Neutrophil (primary cell): ENCODE measurements around the gene ABI1.

Source experiments
- H3K27ac ChIP-seq: fragments of 200-600 bp; sonication (generic); 2 replicates; pipeline ENCODE4 v1.5.1; 2016; ENCODE audit warnings: mild to moderate bottlenecking, moderate library complexity
- H3K27me3 ChIP-seq: fragments of 200-600 bp; sonication (generic); 2 replicates; pipeline ENCODE4 v1.6.0; 2016; ENCODE audit warnings: mild to moderate bottlenecking
- H3K36me3 ChIP-seq: fragments of 200-600 bp; sonication (generic); 2 replicates; pipeline ENCODE4 v1.5.1; 2017
- H3K4me1 ChIP-seq, 2 experiments: fragments of 200-600 bp in 1 of 2; sonication (generic) in 1 of 2; 1 replicate in 1 of 2; 2 replicates in 1 of 2; pipeline versions ENCODE4 v1.5.1 to v1.6.1; 2013 to 2016; ENCODE audit warnings: low read depth in 1 of 2, low read length in 1 of 2, mild to moderate bottlenecking in 1 of 2, moderate library complexity in 1 of 2; ENCODE audit not compliant: control insufficient read depth in 1 of 2, insufficient read depth in 1 of 2
- H3K4me3 ChIP-seq, 2 experiments: fragments of 200-600 bp in 1 of 2; sonication (generic) in 1 of 2; 1 replicate in 1 of 2; 2 replicates in 1 of 2; pipeline ENCODE4 v1.5.1; 2013 to 2016; ENCODE audit warnings: low read depth in 1 of 2, low read length in 1 of 2, mild to moderate bottlenecking in 1 of 2, moderate library complexity in 1 of 2
- H3K9me3 ChIP-seq: fragments of 200-600 bp; sonication (generic); 2 replicates; pipeline ENCODE4 v1.5.1; 2016
- TF ChIP-seq, protein P1 (sequence below): fragments of 200-600 bp; sonication (generic); IDR thresholded peaks from 2 replicates; pipeline ENCODE4 v1.5.1; 2016; ENCODE audit warnings: antibody characterized with exemption

Gene ABI1

DNA sequence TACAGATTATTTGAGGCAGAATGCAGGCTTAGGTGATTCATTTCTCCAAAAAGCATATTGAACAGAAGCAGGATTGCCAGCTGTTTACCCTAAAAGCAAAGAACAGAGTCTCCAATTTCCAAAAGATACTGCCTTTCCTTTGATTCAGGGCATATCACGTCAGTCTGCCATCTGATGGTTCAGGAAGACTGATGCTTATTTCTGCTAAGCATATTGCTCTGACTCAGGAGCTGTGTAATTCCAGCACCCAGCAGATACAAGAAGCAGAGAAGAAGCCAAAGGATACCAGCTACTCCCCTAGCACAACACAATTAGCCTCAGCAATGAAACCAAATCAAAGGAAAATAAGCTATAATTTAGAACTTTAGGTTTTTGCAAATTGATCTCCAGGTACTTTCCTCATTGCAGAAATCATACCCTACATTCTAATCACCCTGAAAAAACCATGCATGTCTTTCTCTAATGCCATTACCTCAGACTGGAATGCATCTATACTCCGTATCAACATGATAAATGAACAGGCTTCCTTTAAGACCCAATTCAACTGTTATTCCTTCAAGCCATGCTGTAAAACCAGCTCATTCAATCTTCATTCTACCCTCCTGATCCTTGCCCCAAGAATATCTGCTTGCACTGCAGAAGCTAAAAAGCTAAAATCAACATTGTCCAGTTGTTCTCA is 55.1 kb downstream of the ABI1 start:
- H3K9me3 ChIP-seq: no peaks in the 10 kb centered on the region
- TF ChIP-seq, protein P1, sequence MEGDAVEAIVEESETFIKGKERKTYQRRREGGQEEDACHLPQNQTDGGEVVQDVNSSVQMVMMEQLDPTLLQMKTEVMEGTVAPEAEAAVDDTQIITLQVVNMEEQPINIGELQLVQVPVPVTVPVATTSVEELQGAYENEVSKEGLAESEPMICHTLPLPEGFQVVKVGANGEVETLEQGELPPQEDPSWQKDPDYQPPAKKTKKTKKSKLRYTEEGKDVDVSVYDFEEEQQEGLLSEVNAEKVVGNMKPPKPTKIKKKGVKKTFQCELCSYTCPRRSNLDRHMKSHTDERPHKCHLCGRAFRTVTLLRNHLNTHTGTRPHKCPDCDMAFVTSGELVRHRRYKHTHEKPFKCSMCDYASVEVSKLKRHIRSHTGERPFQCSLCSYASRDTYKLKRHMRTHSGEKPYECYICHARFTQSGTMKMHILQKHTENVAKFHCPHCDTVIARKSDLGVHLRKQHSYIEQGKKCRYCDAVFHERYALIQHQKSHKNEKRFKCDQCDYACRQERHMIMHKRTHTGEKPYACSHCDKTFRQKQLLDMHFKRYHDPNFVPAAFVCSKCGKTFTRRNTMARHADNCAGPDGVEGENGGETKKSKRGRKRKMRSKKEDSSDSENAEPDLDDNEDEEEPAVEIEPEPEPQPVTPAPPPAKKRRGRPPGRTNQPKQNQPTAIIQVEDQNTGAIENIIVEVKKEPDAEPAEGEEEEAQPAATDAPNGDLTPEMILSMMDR: no peak
- H3K4me3 ChIP-seq: no peak overlapping the region
- H3K36me3 ChIP-seq: no peaks in the 10 kb centered on the region
- H3K27me3 ChIP-seq: no peaks in the 10 kb centered on the region
- peak overlapping the region; percentile 6 for H3K27ac ChIP-seq
- H3K4me1 ChIP-seq: peaks cover 0 to 3% of the 10 kb centered on the region in 2 experiments

DNA sequence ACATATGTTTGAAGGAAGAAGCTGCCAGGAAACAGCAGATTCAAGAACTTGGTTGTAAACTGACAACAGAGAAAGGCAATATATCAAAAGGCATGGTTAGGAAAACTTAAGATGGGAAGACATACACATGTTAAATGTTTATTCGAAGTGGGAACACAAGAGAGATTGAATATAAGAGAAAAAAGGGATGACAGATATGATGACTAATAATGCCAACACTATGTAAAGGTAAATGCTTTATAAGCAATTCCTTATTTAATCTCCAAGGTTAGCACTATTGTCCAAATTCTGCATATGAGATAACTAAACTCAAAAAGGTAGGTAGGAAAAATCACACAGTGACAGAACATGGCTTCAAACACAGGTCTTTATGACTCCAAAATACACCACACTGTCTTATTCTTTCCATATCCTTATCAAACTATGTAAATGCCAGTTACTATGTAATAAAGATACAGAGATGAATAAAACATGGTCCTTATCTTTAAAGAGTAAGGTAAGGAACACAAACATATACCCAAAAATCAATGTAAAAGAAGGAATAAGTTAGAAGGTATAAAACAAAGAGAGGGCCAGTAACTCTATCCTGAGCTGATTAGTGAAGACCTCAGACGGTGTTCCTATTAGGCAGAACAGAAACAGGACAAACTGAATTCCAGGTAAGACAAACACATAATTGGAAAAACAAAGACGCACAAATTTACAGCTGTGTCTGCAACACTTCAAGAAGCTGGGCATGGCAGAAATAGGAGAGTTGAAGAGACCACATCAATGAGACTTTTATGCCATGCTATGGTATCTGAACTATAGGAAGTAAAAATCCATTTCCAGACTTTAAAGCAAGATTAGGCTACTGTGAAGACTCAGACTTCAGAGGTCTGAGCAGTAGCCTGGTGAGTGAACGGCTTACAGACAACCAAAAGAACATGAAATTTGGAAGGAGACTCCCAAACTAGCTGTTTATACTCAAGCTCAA is 56.1 kb downstream of the ABI1 start:
- Histone ChIP-seq H3K4me1 (no peaks in the 10 kb centered on the region), H3K27me3 (no peaks in the 10 kb centered on the region), H3K4me3 (no peak overlapping the region), H3K36me3 (no peaks in the 10 kb centered on the region), H3K9me3 (no peaks in the 10 kb centered on the region), H3K27ac (peak overlapping the region; percentile 5)
- TF ChIP-seq, protein P1: no peak

GRCh38 chr10:26803849-26804248 is 56.9 kb downstream of the ABI1 start:
- no peaks in the 10 kb centered on the region for H3K36me3 ChIP-seq
- H3K4me1 ChIP-seq: no peaks in the 10 kb centered on the region
- H3K27me3 ChIP-seq: no peaks in the 10 kb centered on the region
- TF ChIP-seq, protein P1: no peak
- H3K27ac ChIP-seq: no peak overlapping the region
- no peak overlapping the region for H3K4me3 ChIP-seq
- H3K9me3 ChIP-seq: no peaks in the 10 kb centered on the region

DNA sequence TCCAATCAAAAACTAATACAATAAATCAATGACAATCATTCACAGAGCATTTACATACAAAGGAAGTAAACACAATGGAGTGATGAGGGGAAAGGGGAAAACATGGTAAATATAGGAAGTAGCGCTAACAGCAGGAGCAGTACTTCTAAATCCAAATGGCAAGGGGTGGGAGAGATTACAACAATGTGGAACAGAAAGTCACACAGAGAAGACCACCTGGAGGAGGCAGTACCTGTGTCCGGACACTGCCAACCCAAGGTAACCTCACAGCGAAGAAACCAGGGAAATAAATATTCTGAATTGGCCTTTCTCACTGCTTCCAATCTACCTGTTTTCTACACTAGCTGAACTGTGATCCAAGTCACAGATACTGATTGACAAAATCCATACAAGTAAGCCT is 58.2 kb downstream of the ABI1 start:
- TF ChIP-seq, protein P1: no peak
- H3K27me3 ChIP-seq: no peaks in the 10 kb centered on the region
- H3K4me1 ChIP-seq: no peaks in the 10 kb centered on the region
- H3K9me3 ChIP-seq: no peaks in the 10 kb centered on the region
- H3K36me3 ChIP-seq: no peaks in the 10 kb centered on the region
- H3K27ac ChIP-seq: peak overlapping the region; percentile 23
- no peak overlapping the region for H3K4me3 ChIP-seq

DNA sequence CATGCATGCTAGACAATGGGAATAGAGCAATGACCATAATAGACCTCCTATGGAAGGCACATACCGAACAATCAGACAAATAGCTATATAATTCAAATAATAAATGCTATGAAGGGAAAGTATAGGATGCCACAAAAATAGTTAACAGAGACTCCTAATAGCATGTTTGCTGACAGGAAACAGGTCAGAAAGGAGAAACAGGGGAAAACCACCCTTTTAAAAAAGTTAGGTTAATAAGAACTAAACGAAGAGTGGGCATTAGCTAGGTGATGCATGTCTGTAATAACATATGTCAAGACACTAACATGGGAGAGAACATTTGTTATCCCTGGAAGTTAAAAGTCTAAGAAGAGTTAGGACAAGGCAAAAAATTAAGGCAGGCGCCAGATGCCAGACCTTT is 58.9 kb downstream of the ABI1 start:
- H3K36me3 ChIP-seq: no peaks in the 10 kb centered on the region
- no peaks in the 10 kb centered on the region for H3K27me3 ChIP-seq
- no peak overlapping the region for H3K27ac ChIP-seq
- TF ChIP-seq, protein P1: no peak
- no peaks in the 10 kb centered on the region for H3K4me1 ChIP-seq
- no peak overlapping the region for H3K4me3 ChIP-seq
- no peaks in the 10 kb centered on the region for H3K9me3 ChIP-seq
